Stomach (tissue), 4 donors: ENCODE measurements around the gene ITGA1.

ENCODE experiments used
- POLR2A ChIP-seq, 4 donors: fragments of 450-650 bp; IDR thresholded peaks; one replicate each; pipeline ENCODE4 v1.6.1; 2016; ENCODE audit warnings: antibody characterized with exemption in 4 of 4, control low read depth in 2 of 4, mild to moderate bottlenecking in 1 of 4, moderate library complexity in 1 of 4
- TF ChIP-seq, protein P1 (sequence below), 7 experiments: fragments of 450-650 bp in 4 of 7; fragments of 200-600 bp in 3 of 7; sonication (generic) in 3 of 7; IDR thresholded peaks; one replicate each; pipeline ENCODE4 v1.5.1; 2016 to 2019; ENCODE audit warnings: antibody characterized with exemption in 7 of 7, control low read depth in 2 of 7, mild to moderate bottlenecking in 1 of 7

- TF ChIP-seq, protein P1, sequence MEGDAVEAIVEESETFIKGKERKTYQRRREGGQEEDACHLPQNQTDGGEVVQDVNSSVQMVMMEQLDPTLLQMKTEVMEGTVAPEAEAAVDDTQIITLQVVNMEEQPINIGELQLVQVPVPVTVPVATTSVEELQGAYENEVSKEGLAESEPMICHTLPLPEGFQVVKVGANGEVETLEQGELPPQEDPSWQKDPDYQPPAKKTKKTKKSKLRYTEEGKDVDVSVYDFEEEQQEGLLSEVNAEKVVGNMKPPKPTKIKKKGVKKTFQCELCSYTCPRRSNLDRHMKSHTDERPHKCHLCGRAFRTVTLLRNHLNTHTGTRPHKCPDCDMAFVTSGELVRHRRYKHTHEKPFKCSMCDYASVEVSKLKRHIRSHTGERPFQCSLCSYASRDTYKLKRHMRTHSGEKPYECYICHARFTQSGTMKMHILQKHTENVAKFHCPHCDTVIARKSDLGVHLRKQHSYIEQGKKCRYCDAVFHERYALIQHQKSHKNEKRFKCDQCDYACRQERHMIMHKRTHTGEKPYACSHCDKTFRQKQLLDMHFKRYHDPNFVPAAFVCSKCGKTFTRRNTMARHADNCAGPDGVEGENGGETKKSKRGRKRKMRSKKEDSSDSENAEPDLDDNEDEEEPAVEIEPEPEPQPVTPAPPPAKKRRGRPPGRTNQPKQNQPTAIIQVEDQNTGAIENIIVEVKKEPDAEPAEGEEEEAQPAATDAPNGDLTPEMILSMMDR (IDR thresholded peaks at IDR 0.05) = no peak
- TF ChIP-seq POLR2A (IDR thresholded peaks at IDR 0.05) = no peak
These were observed 747 bp downstream of the ITGA1 start for GRCh38 chr5:52788505-52788821.
